ENCODE results near the gene TMTC2. TPM values are rescaled to one million over a fixed set of nuclear protein-coding genes. Genes with fewer than 3 reads are reported as not detected.

Gene TMTC2
- total RNA-seq, 1 donor from 2014 or later: 37.9 TPM

GRCh38 chr12:82950356-82950755 lies 263.6 kb downstream of the TMTC2 start:
- H3K27ac ChIP-seq: no peak overlapping the region
- H3K4me3 ChIP-seq: no peak overlapping the region
- TF ChIP-seq CTCF (IDR thresholded peaks at IDR 0.05): no peak
- no peaks in the 10 kb centered on the region for H3K36me3 ChIP-seq
- no peaks in the 10 kb centered on the region for H3K27me3 ChIP-seq
- ATAC-seq: no peak
- intact Hi-C loops (cut with DNase I): no loop called here
- H3K9me3 ChIP-seq: no peaks in the 10 kb centered on the region
- H3K4me1 ChIP-seq: no peaks in the 10 kb centered on the region
- no peak for DNase-seq

GRCh38 chr12:82952946-82953345 lies 266.2 kb downstream of the TMTC2 start:
- DNase-seq (no peak), ATAC-seq (no peak)
- Histone ChIP-seq H3K36me3 (no peaks in the 10 kb centered on the region), H3K4me3 (no peak overlapping the region), H3K27me3 (no peaks in the 10 kb centered on the region), H3K4me1 (no peaks in the 10 kb centered on the region), H3K9me3 (no peaks in the 10 kb centered on the region), H3K27ac (no peak overlapping the region)
- TF ChIP-seq CTCF (IDR thresholded peaks at IDR 0.05): no peak
- intact Hi-C loops (cut with DNase I): no loop called here

GRCh38 chr12:82953397-82953796 lies 266.7 kb downstream of the TMTC2 start:
- DNase-seq (no peak), ATAC-seq (no peak)
- H3K4me1 ChIP-seq: no peaks in the 10 kb centered on the region
- no peak overlapping the region for H3K27ac ChIP-seq
- H3K9me3 ChIP-seq: no peaks in the 10 kb centered on the region
- intact Hi-C loops (cut with DNase I): no loop called here
- no peak overlapping the region for H3K4me3 ChIP-seq
- no peak for TF ChIP-seq CTCF (IDR thresholded peaks at IDR 0.05)
- no peaks in the 10 kb centered on the region for H3K27me3 ChIP-seq
- no peaks in the 10 kb centered on the region for H3K36me3 ChIP-seq

GRCh38 chr12:82954064-82954463 lies 267.4 kb downstream of the TMTC2 start:
- Histone ChIP-seq H3K27ac (no peak overlapping the region), H3K4me1 (no peaks in the 10 kb centered on the region), H3K36me3 (no peaks in the 10 kb centered on the region), H3K4me3 (no peak overlapping the region), H3K27me3 (no peaks in the 10 kb centered on the region), H3K9me3 (no peaks in the 10 kb centered on the region)
- DNase-seq: no peak
- intact Hi-C loops (cut with DNase I): no loop called here
- peak; percentile 53 for ATAC-seq
- TF ChIP-seq CTCF (IDR thresholded peaks at IDR 0.05): no peak

- ATAC-seq (no peak), DNase-seq (no peak)
- H3K27ac ChIP-seq: no peak overlapping the region
- TF ChIP-seq CTCF (IDR thresholded peaks at IDR 0.05): no peak
- H3K27me3 ChIP-seq: no peaks in the 10 kb centered on the region
- no peaks in the 10 kb centered on the region for H3K9me3 ChIP-seq
- intact Hi-C loops (cut with DNase I): no loop called here
- no peaks in the 10 kb centered on the region for H3K36me3 ChIP-seq
- no peak overlapping the region for H3K4me3 ChIP-seq
- no peaks in the 10 kb centered on the region for H3K4me1 ChIP-seq
Measured at GRCh38 chr12:82954572-82954971, 267.9 kb downstream of the TMTC2 start.

- intact Hi-C loops (cut with DNase I): no loop called here
- H3K9me3 ChIP-seq: no peaks in the 10 kb centered on the region
- no peaks in the 10 kb centered on the region for H3K36me3 ChIP-seq
- ATAC-seq: peak; percentile 76
- no peaks in the 10 kb centered on the region for H3K27me3 ChIP-seq
- no peak for DNase-seq
- H3K4me3 ChIP-seq: no peak overlapping the region
- no peaks in the 10 kb centered on the region for H3K4me1 ChIP-seq
- H3K27ac ChIP-seq: no peak overlapping the region
- no peak for TF ChIP-seq CTCF (IDR thresholded peaks at IDR 0.05)
Measured at GRCh38 chr12:82955043-82955442, 268.3 kb downstream of the TMTC2 start.

All from upper lobe of right lung (tissue), 1 donor.